H1 (cell line): Measurements from ENCODE around the gene AEBP1. TPM values are rescaled to one million over a fixed set of nuclear protein-coding genes. Genes with fewer than 3 reads are reported as not detected.

Experiments used
- CTCF ChIA-PET: fragments of 300-600 bp; sonication (Branson Sonifier 250); formaldehyde crosslinking; loops from one replicate; lab custom pipeline; 2021; ENCODE audit not compliant: partially characterized antibody; lab: Charles Lee
- POLR2A ChIA-PET: fragments of 300-600 bp; sonication (Branson Sonifier 250); formaldehyde crosslinking; loops from one replicate; lab custom pipeline; 2021; ENCODE audit warnings: inconsistent platforms; ENCODE audit not compliant: partially characterized antibody; lab: Charles Lee
- DNase-seq, 2 experiments: peaks; one replicate each; pipeline versions ENCODE4 v3.0.0 to v3.0.0-alpha.2; 2010 to 2022; ENCODE audit warnings: low spot score in 2 of 2, low read depth in 1 of 2, mixed read lengths in 1 of 2
- FAIRE-seq: peaks from 2 replicates; lab custom pipeline; 2011; peaks lifted over from hg19 to GRCh38; lab: Jason Lieb, UNC
- H2AFZ ChIP-seq: 2 replicates; pipeline ENCODE4 v1.8.1; 2012; ENCODE audit warnings: low read length, inconsistent platforms
- H2AK5ac ChIP-seq: 2 replicates; pipeline ENCODE4 v1.6.1; 2013; ENCODE audit warnings: low read depth, low read length
- H2BK120ac ChIP-seq: replicated peaks from 2 replicates; pipeline ENCODE3; 2013; ENCODE audit warnings: low read depth, low read length, inconsistent platforms
- H2BK12ac ChIP-seq: 2 replicates; pipeline ENCODE4 v1.6.1; 2013; ENCODE audit warnings: low read depth, low read length
- H2BK15ac ChIP-seq: 2 replicates; pipeline ENCODE4 v1.6.1; 2013; ENCODE audit warnings: low read length
- H2BK20ac ChIP-seq: 2 replicates; pipeline ENCODE4 v1.6.1; 2013; ENCODE audit warnings: low read length
- H2BK5ac ChIP-seq: 2 replicates; pipeline ENCODE4 v1.6.1; 2013; ENCODE audit warnings: low read depth, low read length
- H3K14ac ChIP-seq: 2 replicates; pipeline ENCODE4 v1.6.1; 2013; ENCODE audit warnings: inconsistent platforms; ENCODE audit not compliant: insufficient read length
- H3K18ac ChIP-seq: 2 replicates; pipeline ENCODE4 v1.6.1; 2013; ENCODE audit warnings: low read length; ENCODE audit errors: extremely low read depth
- H3K23ac ChIP-seq: 2 replicates; pipeline ENCODE4 v1.6.1; 2013; ENCODE audit warnings: inconsistent platforms; ENCODE audit not compliant: insufficient read length
- H3K23me2 ChIP-seq: 2 replicates; pipeline ENCODE4 v1.6.1; 2013; ENCODE audit warnings: low read depth, low read length
- H3K27ac ChIP-seq: 2 replicates; pipeline ENCODE4 v1.6.1; 2011; ENCODE audit warnings: low read depth, low read length, inconsistent platforms
- H3K27me3 ChIP-seq, 4 experiments: replicated peaks in 1 of 4; 1 replicate in 1 of 4; 2 replicates in 3 of 4; pipeline versions ENCODE4 v1.6.1 to v1.8.1; 2011 to 2013; ENCODE audit warnings: low read length in 3 of 4, mild to moderate bottlenecking in 3 of 4, inconsistent platforms in 2 of 4, mixed read lengths in 2 of 4, moderate library complexity in 1 of 4; ENCODE audit not compliant: control insufficient read depth in 3 of 4, insufficient read depth in 3 of 4; ENCODE audit errors: extremely low read depth in 1 of 4
- H3K36me3 ChIP-seq, 4 experiments: 2 replicates each; pipeline versions ENCODE4 v1.6.1 to v1.8.1; 2011 to 2013; ENCODE audit warnings: mild to moderate bottlenecking in 4 of 4, low read length in 3 of 4, moderate library complexity in 2 of 4, control low read depth in 1 of 4, inconsistent platforms in 1 of 4; ENCODE audit not compliant: insufficient read depth in 4 of 4, control insufficient read depth in 2 of 4
- H3K4ac ChIP-seq: replicated peaks from 2 replicates; pipeline ENCODE3; 2013; ENCODE audit warnings: low read length, low read depth, mixed read lengths, inconsistent platforms; ENCODE audit not compliant: insufficient read length
- H3K4me1 ChIP-seq, 4 experiments: replicated peaks in 1 of 4; 1 replicate in 1 of 4; 2 replicates in 3 of 4; pipeline versions ENCODE4 v1.6.1 to v1.8.1; 2011 to 2013; ENCODE audit warnings: low read length in 3 of 4, inconsistent platforms in 2 of 4, mixed read lengths in 1 of 4; ENCODE audit not compliant: insufficient read depth in 4 of 4, control insufficient read depth in 3 of 4
- H3K4me2 ChIP-seq, 2 experiments: 2 replicates each; pipeline versions ENCODE4 v1.6.1 to v1.8.1; 2011 to 2013; ENCODE audit warnings: low read depth in 2 of 2, low read length in 2 of 2, control low read depth in 1 of 2, inconsistent platforms in 1 of 2, mild to moderate bottlenecking in 1 of 2; ENCODE audit not compliant: insufficient read depth in 1 of 2
- H3K4me3 ChIP-seq, 4 experiments: fragments of 200-600, 300-600 bp in 1 of 4; sonication (generic), shearing (Covaris generic), sonication (Bioruptor Twin) in 1 of 4; 2 replicates each; pipeline versions ENCODE4 v1.5.1 to v1.8.1; 2011 to 2016; ENCODE audit warnings: low read length in 4 of 4, low read depth in 3 of 4, control low read depth in 2 of 4, inconsistent platforms in 2 of 4, mild to moderate bottlenecking in 2 of 4, mixed read lengths in 1 of 4, moderate library complexity in 1 of 4; ENCODE audit not compliant: insufficient read depth in 2 of 4; ENCODE audit errors: extremely low read depth in 1 of 4
- H3K56ac ChIP-seq: replicated peaks from 2 replicates; pipeline ENCODE3; 2013; ENCODE audit warnings: low read depth, mild to moderate bottlenecking, mixed read lengths, low read length, inconsistent platforms; ENCODE audit not compliant: insufficient read length
- H3K79me1 ChIP-seq: 2 replicates; pipeline ENCODE4 v1.6.1; 2013; ENCODE audit warnings: low read depth, low read length, control low read depth
- H3K79me2 ChIP-seq, 2 experiments: 2 replicates each; pipeline versions ENCODE4 v1.6.1 to v1.8.1; 2012 to 2013; ENCODE audit warnings: low read length in 2 of 2, mild to moderate bottlenecking in 2 of 2, inconsistent platforms in 1 of 2; ENCODE audit not compliant: insufficient read depth in 2 of 2, control insufficient read depth in 1 of 2
- H3K9ac ChIP-seq, 4 experiments: replicated peaks in 1 of 4; 1 replicate in 1 of 4; 2 replicates in 3 of 4; pipeline versions ENCODE4 v1.6.1 to v1.8.1; 2011 to 2013; ENCODE audit warnings: low read depth in 3 of 4, low read length in 3 of 4, control low read depth in 2 of 4, mild to moderate bottlenecking in 2 of 4, moderate library complexity in 2 of 4, inconsistent platforms in 1 of 4; ENCODE audit errors: extremely low read depth in 1 of 4
- H3K9me3 ChIP-seq, 2 experiments: 2 replicates each; pipeline versions ENCODE4 v1.6.1 to v1.8.1; 2012 to 2013; ENCODE audit warnings: mild to moderate bottlenecking in 2 of 2, moderate library complexity in 2 of 2, control low read depth in 1 of 2, inconsistent platforms in 1 of 2, low read depth in 1 of 2, low read length in 1 of 2, mixed read lengths in 1 of 2; ENCODE audit not compliant: insufficient read depth in 2 of 2
- H4K20me1 ChIP-seq, 2 experiments: replicated peaks in 1 of 2; 2 replicates each; pipeline versions ENCODE3 to v1.8.1; 2011 to 2013; ENCODE audit warnings: inconsistent platforms in 2 of 2, low read length in 2 of 2, mild to moderate bottlenecking in 1 of 2; ENCODE audit not compliant: insufficient read depth in 2 of 2, control insufficient read depth in 1 of 2
- H4K5ac ChIP-seq: 2 replicates; pipeline ENCODE4 v1.6.1; 2013; ENCODE audit warnings: low read length, low read depth, mixed read lengths, inconsistent platforms; ENCODE audit not compliant: insufficient read length
- H4K8ac ChIP-seq: 2 replicates; pipeline ENCODE4 v1.8.0; 2013; ENCODE audit warnings: mild to moderate bottlenecking, moderate library complexity, low read length, inconsistent platforms; ENCODE audit not compliant: insufficient read depth; ENCODE audit errors: extremely low read depth
- H4K91ac ChIP-seq: replicated peaks from 2 replicates; pipeline ENCODE3; 2013; ENCODE audit warnings: low read length, mixed read lengths, inconsistent platforms; ENCODE audit not compliant: insufficient read length
- EZH2 ChIP-seq: fragments of 200-600 bp; sonication (generic); IDR thresholded peaks from 2 replicates; pipeline ENCODE4 v1.7.1; 2012; ENCODE audit warnings: low read depth, mild to moderate bottlenecking, moderate library complexity, low read length, inconsistent platforms; ENCODE audit not compliant: severe bottlenecking
- FOSL1 ChIP-seq: IDR thresholded peaks from 2 replicates; pipeline ENCODE4 v1.6.1; 2011; ENCODE audit warnings: mild to moderate bottlenecking, low read depth, low read length, moderate library complexity; ENCODE audit not compliant: insufficient read depth
- TBP ChIP-seq: IDR thresholded peaks from 2 replicates; pipeline ENCODE4 v1.6.1; 2011; ENCODE audit warnings: low read depth, low read length, improper control_type of control experiment
- WGBS, 2 experiments: shearing (Covaris generic) in 1 of 2; methylation state at CpG; one replicate each; pipeline versions ENCODE4 v1.1.6 to v1.1.7; 2013 to 2015; ENCODE audit warnings: low lambda C conversion rate in 2 of 2, mixed read lengths in 2 of 2, inconsistent platforms in 1 of 2, low coverage in 1 of 2, missing lambda C conversion rate in 1 of 2; ENCODE audit not compliant: insufficient replicate concordance in 2 of 2, insufficient coverage in 1 of 2, insufficient read length in 1 of 2; ENCODE audit errors: extremely low coverage in 1 of 2, missing lambda C conversion rate in 1 of 2; 5-methylcytosine and 5-hydroxymethylcytosine counted together
- polyA plus RNA-seq, 7 experiments: library from polyadenylated mRNA; depleted of rRNA in 3 of 7; stranded (reverse) in 5 of 7; unstranded in 2 of 7; fragments of >200 nt in 5 of 7; fragments of 200-250 nt in 2 of 7; gene quantifications; 1 replicate in 5 of 7; 2 replicates in 1 of 7; 4 replicates in 1 of 7; pipeline versions ENCODE4 v1.2.1 to v1.2.3, GENCODE V29; 2011 to 2013; ENCODE audit warnings: missing spikeins in 2 of 7, mixed read lengths in 2 of 7
- total RNA-seq: library from RNA; stranded (reverse); fragmentation: NEBNext Ultra II Directional; extraction: Animal tissue kit (Norgen Biotek cat#: 25700); gene quantifications from 2 replicates; pipeline ENCODE4 v1.2.1, GENCODE V29; 2021

AEBP1 gene
- total and polyA plus RNA-seq, 2 of the 8 experiments (the other 6 are each of a cell fraction or from before 2014, with no cell fraction given) = 10.4 to 41.2 TPM

DNA sequence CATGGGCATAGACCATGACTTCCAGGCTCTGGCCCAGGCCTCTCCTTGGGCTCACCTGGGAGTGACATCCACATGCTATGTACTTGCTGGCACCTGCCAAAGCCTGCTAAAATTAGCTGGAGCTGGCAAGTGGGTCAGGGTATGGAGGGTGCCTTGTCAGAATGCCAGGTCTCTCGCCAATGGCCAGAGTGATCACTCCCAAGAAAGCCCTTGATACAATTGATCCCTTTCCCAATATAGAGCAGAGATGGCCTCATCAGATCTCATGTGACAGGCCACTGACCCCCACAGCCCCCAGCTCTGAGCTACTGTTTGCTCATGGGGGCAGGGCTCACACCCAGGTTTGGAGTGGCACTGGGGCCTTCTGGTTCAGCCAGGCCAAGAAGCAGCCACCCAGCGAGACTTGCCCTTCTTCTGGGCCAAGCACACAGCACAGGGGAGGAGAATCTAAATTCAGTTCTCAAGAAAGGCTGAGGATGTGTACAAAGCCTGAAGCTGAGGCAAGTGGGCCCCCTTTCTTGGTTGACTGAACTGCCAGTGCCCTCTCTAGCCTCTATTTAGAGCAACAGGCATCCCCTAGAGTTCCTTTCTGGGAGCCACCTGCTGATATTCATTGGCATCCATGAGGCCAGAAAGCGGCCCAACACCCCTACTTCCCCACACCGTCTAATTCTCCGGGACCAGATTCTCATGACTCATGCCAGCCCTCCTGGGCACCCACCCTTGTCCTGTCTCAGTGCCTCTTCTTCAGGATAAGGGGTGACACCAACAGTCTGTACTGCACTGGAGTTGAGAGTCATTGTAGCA lies 55.9 kb downstream of the AEBP1 start:
- WGBS, 2 experiments = 84% methylated on average over 5 of the region's 5 CpGs; no CpG with 5 or more reads in 1 of the 2 experiments
- Histone ChIP-seq H2BK20ac (no peak overlapping the region), H4K8ac (no peak overlapping the region; the same call in 1 of the 2 replicates), H3K36me3 (no peaks in the 10 kb centered on the region), H3K4me2 (no peak overlapping the region), H3K4me3 (no peak overlapping the region), H3K56ac (no peak overlapping the region), H4K91ac (no peak overlapping the region), H2BK12ac (no peak overlapping the region), H3K9ac (no peak overlapping the region), H2BK15ac (no peak overlapping the region), H2BK5ac (no peak overlapping the region), H3K27me3 (no peaks in the 10 kb centered on the region; a peak in 1 of 7 replicates), H3K4me1 (peaks cover 2 to 5% (median 4%) of the 10 kb centered on the region in 4 experiments; a peak in 5 of 7 replicates), H2AFZ (no peak overlapping the region), H4K5ac (no peak overlapping the region), H3K27ac (no peak overlapping the region), H3K14ac (no peak overlapping the region), H2BK120ac (no peak overlapping the region), H3K79me2 (no peaks in the 10 kb centered on the region), H3K79me1 (no peaks in the 10 kb centered on the region), H3K4ac (no peak overlapping the region), H3K18ac (no peak overlapping the region), H3K23me2 (no peaks in the 10 kb centered on the region), H2AK5ac (no peak overlapping the region), H3K23ac (no peak overlapping the region), H4K20me1 (no peaks in the 10 kb centered on the region), H3K9me3 (no peaks in the 10 kb centered on the region)
- TF ChIP-seq FOSL1 (no peak), EZH2 (no peak), TBP (no peak)
- FAIRE-seq (no peak), DNase-seq (no peak)
- CTCF ChIA-PET = interaction anchor here (1.2 to 2.0 kb wide), 2 partner anchors 12 to 19 kb away, joined by 3 to 4 read pairs; no protein-coding TSS in a partner anchor
- POLR2A ChIA-PET = no interaction called here
